HEK293T (cell line): ENCODE measurements around the gene ATG16L2.

Source experiments
- ARNT ChIP-seq: fragments of 450-650 bp; IDR thresholded peaks from 2 replicates; pipeline ENCODE4 v1.6.1; 2017; ENCODE audit warnings: mild to moderate bottlenecking
- BHLHE40 ChIP-seq: fragments of 450-650 bp; IDR thresholded peaks from 2 replicates; pipeline ENCODE4 v1.6.1; 2016; ENCODE audit warnings: mild to moderate bottlenecking, moderate library complexity, borderline replicate concordance
- CTBP1 ChIP-seq: fragments of 450-650 bp; IDR thresholded peaks from 2 replicates; pipeline ENCODE4 v1.6.1; 2016; ENCODE audit warnings: borderline replicate concordance
- FOXA1 ChIP-seq: fragments of 450-650 bp; IDR thresholded peaks from 2 replicates; pipeline ENCODE4 v1.6.1; 2016; ENCODE audit warnings: mild to moderate bottlenecking
- FOXK2 ChIP-seq: fragments of 450-650 bp; IDR thresholded peaks from 2 replicates; pipeline ENCODE4 v1.6.1; 2016; ENCODE audit warnings: mild to moderate bottlenecking
- FOXM1 ChIP-seq: fragments of 450-650 bp; IDR thresholded peaks from 2 replicates; pipeline ENCODE4 v1.6.1; 2017; ENCODE audit warnings: mild to moderate bottlenecking, borderline replicate concordance
- HDGF ChIP-seq: fragments of 450-650 bp; IDR thresholded peaks from 2 replicates; pipeline ENCODE4 v1.6.1; 2017; ENCODE audit warnings: antibody characterized with exemption, borderline replicate concordance
- PKNOX1 ChIP-seq: fragments of 450-650 bp; IDR thresholded peaks from 2 replicates; pipeline ENCODE4 v1.6.1; 2016
- SP1 ChIP-seq: fragments of 450-650 bp; IDR thresholded peaks from 2 replicates; pipeline ENCODE4 v1.6.1; 2017
- SUZ12 ChIP-seq: fragments of 450-650 bp; IDR thresholded peaks from 2 replicates; pipeline ENCODE4 v1.6.1; 2016; ENCODE audit warnings: mild to moderate bottlenecking
- TARDBP ChIP-seq: fragments of 450-650 bp; IDR thresholded peaks from 2 replicates; pipeline ENCODE4 v1.6.1; 2016

GRCh38 chr11:72779495-72780128 is 34.6 kb upstream of the ATG16L2 start:
- TF ChIP-seq HDGF (no peak), CTBP1 (no peak), SP1 (no peak), ARNT (no peak), FOXA1 (no peak), SUZ12 (no peak), BHLHE40 (no peak), FOXM1 (no peak), PKNOX1 (no peak), TARDBP (no peak), FOXK2 (no peak)
